GM18505 (cell line): ENCODE results near the gene C14orf93.
A peak's percentile ranks its signal among the peaks of the same experiment; 100 is the strongest.

Experiments
- ATAC-seq: cut with Tn5 transposase; IDR thresholded peaks from one replicate; pipeline ENCODE4 v1.9.1; 2021; ENCODE audit not compliant: unreplicated experiment
- POLR2A ChIP-seq: IDR thresholded peaks from 4 replicates; pipeline ENCODE4 v1.6.1; 2011; ENCODE audit warnings: borderline replicate concordance; ENCODE audit not compliant: insufficient read depth, insufficient read length; ENCODE audit errors: extremely low read depth

C14orf93 gene

DNA sequence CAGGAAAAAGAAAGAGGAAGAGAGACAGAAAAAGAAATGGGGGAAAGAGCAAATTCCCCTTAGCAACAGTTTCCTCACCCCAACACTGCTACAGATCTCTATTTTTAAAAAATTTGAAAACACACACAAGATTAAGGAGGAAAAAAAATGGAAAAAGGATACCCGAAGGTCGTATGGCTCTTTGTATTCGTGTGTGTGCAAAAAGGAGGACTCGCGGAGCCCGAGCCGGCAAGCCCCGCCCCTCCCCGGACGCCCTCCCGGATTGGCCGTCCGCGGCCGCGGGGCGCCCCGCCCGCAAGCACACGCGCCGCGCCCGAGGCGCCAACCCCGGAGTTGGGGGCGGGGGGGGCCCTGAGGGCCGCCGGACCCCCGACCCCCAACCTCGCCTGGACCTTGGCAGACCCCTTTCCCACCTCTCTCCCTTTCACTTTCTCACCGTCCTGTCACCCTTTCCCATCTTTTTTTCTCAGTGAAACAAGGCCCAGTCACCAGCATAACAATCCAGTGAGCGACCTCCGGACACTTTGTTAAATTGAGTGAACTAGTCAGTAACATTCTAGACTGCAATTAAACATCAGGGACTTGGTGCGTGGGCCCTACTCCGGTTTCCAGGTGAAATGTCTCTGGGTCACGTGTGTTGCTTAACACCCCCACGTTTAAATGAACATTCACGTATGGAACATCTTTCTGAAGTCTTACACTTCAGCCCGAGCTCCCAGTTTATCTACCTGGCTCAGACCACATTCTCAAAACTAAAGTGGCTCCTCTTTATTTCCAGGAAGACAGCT lies at the start of gene C14orf93:
C14orf93 (minus strand) TSS at position 205 of the 788 bp plus-strand sequence. CDS start 11,120 bp downstream, outside the sequence.
- peak; percentile 40 for ATAC-seq
- peak; percentile 71 for TF ChIP-seq POLR2A

DNA sequence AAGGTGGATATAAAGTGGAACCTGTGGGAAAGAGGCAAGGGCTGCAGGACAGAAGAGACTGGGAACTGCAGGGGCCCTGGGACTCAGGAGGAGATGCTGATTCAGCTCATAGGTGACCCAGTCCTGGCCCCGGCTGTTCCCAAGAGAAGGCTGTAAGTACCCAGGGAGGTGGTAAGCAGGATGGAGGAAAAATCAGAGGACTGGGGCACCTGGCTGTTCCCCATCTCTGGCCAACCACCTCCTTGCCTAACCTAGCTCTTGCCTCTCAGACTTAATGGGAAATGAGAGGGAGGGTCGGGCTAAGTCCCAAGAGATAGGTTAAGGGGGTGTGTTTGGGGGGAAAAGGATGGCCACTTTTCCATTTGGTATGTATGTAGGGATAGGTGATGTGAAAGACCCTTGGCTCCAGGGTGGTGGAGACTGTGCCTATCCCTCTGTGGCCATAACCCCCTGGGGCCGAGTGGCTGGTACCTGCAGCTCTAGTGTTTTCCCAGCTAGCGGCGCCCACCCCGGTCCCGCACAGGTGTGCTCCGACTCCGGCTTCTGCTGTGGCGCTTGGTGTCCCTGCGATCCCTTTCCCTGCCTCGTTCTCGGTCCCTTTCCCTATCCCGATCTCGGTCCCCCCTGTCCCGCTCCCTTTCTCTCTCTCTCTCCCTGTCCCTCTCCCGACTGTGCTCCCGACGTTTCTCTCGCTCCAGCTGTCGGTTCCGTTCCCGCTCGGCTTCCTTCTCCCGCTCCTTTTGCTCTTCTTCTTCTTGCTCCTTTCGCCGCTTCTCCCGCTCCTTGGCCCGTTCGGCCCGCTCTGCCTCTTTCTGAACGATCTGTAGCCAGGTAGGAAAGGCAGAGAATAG lies 48.9 kb upstream of the C14orf93 start:
- TF ChIP-seq POLR2A, result no peak
- no peak for ATAC-seq

DNA sequence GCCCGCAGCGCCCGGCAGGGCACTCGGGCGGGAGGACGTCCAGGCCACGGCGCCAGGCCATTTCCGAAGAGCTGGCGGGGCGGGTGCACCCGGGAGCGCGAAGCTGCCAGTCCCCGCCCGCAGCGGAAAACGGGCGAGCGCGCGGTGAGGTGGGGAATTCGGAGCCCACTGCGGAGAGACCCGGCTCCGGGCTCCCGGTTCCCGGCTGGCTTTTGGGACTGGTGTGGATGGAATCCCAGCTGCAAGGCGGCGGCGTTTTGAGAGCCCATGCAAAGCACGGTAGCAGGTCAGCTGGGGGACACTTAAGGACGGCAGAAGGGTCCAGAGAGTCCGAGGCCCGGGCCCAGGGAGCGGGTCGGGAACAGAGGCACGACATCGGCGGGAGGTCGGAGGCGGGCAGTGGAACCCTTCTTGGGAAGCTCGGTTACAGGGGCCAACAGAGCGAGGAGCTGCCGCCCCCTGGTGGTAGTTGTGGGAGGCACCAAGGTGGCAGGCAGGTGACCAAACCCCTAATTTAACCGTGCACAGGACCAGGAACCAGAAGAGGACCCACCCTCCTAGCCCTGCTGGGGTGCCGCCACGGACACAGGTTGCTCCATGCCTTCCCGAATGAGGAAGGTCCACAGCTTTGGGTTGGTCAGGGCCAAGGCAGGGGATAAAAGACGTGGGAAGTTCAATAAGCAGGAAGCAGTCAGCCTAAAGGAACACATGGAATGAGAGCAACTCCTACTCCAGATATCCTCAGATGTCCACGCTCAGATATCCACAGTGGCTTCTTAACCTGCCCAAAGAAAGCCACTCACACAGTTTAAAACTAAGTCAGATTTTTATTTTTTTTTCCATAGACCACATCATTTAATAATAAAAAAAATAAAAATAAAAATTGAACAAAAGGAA lies 48.1 kb upstream of the C14orf93 start:
- no peak for TF ChIP-seq POLR2A
- peak; percentile 55 for ATAC-seq

- TF ChIP-seq POLR2A, result no peak
- peak; percentile 43 for ATAC-seq
These were observed 47.2 kb upstream of the C14orf93 start, which contains the start of gene CDH24 for GRCh38 chr14:23056956-23057756. CDH24 (minus strand) TSS chr14:23057520; CDS start chr14:23055733, 1,787 bp downstream.

DNA sequence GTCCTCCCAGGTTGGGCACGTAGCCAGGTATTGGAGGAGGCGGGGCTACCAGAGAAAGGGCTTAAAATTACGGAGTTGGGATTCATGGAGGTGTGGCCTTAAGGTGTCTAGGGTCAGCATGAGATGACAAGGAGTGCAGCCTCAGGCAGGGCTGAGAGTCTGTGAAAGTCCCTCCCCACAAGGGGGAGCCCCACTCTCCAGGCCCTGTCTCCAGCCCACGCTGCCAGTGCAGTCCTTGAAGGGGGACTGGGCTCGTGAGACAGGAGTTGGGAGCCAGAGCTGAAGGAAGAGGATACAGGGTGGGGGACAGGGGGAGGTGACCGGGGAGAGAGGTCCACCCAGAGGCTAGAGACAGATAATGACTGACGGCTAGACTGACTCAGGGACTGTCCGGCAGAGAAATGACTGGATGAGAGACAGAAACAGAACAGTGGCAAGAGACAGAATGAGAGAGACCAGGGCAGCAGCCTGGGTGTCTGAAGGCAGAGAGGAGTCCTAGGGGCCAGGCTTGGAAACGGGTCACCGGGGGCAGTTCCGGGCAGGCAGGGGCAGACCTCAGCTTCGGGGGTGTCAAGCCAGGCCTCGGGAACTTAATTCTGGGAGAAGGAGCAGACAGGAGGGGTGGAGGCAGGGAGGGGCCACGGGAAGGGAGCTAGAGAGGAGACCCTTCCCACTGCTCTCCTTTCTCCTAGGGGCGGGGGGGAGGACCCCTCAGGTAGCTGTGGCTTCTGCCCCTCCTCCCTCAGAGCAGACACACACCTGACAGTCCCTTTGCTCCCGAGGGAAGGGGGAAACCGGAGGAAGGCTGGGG lies 46.4 kb upstream of the C14orf93 start:
- ATAC-seq, result peak; percentile 50
- TF ChIP-seq POLR2A, result no peak

DNA sequence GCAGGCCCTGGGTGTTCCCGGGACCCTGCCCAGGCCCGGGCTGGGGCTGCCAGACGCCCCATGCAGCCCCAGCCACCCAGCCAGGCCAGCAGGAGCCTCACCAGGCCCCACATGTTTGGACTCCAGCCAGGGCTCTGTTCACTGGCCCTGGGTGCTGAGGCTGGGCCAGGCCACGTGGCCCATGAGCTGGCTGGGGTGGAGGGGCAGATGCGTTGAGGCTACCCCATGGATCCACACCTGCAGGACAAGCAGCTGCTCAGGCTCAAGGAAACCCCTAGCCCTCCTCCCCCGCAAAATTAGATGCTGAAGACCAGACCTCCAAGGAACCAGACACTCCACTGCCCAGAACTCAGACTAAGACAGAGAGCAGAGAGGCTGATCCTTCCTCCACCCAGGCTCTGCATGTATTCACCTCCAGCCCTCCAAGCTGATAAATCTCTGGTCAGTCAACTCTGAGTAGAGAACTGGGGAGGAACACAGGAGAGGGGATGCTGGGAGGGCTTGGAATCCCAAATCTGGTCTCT lies 45.7 kb upstream of the C14orf93 start:
- no peak for ATAC-seq

DNA sequence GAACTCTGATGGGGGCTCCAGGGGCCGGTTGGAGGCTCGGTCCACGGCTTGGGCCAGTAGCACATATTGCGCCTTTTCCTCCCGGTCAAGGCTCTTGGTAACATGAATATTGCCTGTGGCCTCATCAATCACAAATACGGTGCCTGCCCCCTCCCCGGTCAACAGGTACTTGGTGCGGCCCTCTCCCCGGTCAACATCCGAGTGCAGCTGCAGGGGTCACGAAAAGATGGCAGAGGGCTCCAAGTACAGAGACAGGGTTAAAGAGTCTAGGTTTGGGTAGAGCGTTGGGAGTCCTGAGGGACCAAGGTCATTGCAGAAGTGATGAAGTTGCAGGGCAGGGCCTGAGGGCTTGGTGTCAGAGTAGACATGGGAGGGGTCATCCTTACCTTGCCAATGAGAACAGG lies 45.2 kb upstream of the C14orf93 start:
- no peak for ATAC-seq
- no peak for TF ChIP-seq POLR2A

More for the DNA sequence above, 45.7 kb upstream of the C14orf93 start:
- no peak for TF ChIP-seq POLR2A

DNA sequence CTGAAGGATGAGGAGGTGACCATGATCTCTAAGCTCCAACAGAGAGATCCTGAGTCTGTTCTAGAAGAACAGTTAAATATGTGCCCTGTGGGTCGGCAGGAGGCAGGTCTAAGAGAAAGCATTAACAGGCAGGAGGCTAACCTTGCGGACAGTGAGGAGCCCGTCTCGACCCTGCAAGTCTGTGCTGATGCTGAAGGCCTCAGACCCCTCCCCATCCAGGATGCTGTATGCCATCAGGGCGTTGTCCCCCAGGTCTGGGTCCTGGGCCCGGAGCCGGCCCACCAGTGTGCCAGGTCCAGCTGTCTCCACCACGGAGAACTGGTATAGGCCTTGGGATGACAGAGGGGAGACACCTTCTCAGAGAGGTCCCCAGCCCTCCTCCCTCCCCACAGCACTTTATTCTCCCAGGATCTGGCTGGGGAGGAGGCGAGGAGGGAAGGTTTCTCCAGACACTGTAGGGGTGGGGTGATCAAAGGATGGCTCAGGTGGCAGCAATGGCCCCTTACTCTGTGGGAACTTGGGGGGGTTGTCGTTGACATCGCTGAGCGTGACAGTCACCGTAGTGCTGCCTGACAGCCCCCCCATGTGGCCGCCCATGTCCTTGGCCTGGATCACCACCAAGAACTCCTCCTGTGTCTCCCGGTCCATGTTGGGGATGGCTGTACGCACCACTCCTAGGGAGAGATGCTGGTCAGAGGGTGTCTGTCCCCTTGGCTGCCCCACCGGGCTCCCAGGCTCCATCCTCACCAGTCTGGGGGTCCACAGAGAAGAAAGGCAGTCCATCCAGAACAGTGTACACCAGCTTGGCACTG lies 44.3 kb upstream of the C14orf93 start:
- TF ChIP-seq POLR2A, result no peak
- no peak for ATAC-seq

DNA sequence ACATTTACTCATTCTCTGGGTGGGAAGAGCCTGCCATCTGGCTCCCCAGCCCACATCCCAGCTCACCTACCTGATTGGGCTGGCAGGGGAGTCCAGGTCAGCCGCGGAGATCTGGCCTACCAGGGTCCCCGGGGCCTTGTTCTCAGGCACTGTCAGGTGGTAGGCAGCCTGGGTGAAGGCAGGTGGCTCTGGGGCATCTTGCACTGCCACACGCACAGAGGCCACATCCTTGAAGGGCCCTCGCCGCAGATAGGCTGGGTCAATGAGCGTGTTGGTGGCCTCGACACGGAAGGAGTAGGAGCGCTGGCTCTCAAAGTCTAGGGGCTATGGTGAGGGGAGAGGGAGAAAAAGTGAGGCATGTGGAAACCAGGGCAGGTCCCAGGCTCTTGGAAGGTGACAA lies 43.5 kb upstream of the C14orf93 start:
- no peak for TF ChIP-seq POLR2A
- ATAC-seq, result no peak

GRCh38 chr14:23052671-23053070 lies 42.7 kb upstream of the C14orf93 start:
- TF ChIP-seq POLR2A, result no peak
- ATAC-seq, result no peak

DNA sequence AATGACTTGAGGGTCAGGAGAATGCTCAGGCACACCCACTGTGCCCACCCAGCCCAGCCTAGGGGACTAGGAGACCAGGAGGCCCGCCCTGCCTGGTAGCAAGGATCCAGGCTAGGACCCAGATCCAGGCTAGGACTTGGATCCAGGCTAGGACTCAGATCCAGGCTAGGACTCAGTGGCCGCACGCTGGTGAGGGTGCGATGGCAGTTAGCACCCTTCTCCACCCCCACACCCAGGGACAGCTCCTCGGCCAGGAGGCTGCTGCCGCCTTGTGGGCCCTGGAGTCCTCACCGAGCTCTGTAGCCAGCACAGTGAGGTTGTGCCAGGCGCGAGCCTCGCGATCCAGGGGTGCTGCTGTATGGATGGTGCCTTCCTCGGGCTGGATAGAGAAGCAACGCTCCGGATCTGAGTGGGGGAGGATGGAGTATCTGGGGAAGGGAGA lies 42.3 kb upstream of the C14orf93 start:
- no peak for ATAC-seq
- no peak for TF ChIP-seq POLR2A
